ENCODE measurements around the gene C5orf34. TPM values are rescaled to one million over a fixed set of nuclear protein-coding genes. Genes with fewer than 3 reads are reported as not detected.

C5orf34 gene
- total and polyA plus RNA-seq, 9 donors = 0.48 to 3.8 (median 1.2) TPM

- Histone ChIP-seq H3K36me3 (no peaks in the 10 kb centered on the region), H3K27me3 (no peaks in the 10 kb centered on the region), H3K27ac (no peak overlapping the region), H3K9me3 (no peaks in the 10 kb centered on the region), H3K4me3 (no peak overlapping the region), H3K4me1 (ENCODE audit: insufficient read depth) (peaks cover 3% of the 10 kb centered on the region)
- no peak for TF ChIP-seq POLR2A (IDR thresholded peaks at IDR 0.05)
- no peak for TF ChIP-seq CTCF (IDR thresholded peaks at IDR 0.05)
- no peak for TF ChIP-seq EP300 (IDR thresholded peaks at IDR 0.05)
- DNase-seq = no peak
- 84 to 88% (median 87%) methylated on average over 3 of the region's 3 CpGs for WGBS, 3 donors
- intact Hi-C loops (cut with DNase I) = loop anchor here in 1 of 4 donors (10.0 kb wide), 1 partner anchor 672 kb away; the partner anchor contains the start of gene SELENOP
Observed at GRCh38 chr5:43486353-43486752, 28.6 kb downstream of the C5orf34 start.

GRCh38 chr5:43485406-43485805, 29.5 kb downstream of the C5orf34 start:
- H3K4me3 ChIP-seq = no peak overlapping the region
- intact Hi-C loops (cut with DNase I) = loop anchor here in 1 of 4 donors (10.0 kb wide), 1 partner anchor 671 kb away; the partner anchor contains the start of gene SELENOP
- peaks cover 3% of the 10 kb centered on the region for H3K4me1 ChIP-seq (ENCODE audit: insufficient read depth)
- no peak overlapping the region for H3K27ac ChIP-seq
- WGBS, 3 donors = 93 to 98% (median 95%) methylated on average over 2 of the region's 2 CpGs
- no peaks in the 10 kb centered on the region for H3K36me3 ChIP-seq
- TF ChIP-seq EP300 (IDR thresholded peaks at IDR 0.05) = no peak
- no peak for TF ChIP-seq CTCF (IDR thresholded peaks at IDR 0.05)
- no peak for TF ChIP-seq POLR2A (IDR thresholded peaks at IDR 0.05)
- DNase-seq = no peak
- no peaks in the 10 kb centered on the region for H3K27me3 ChIP-seq
- no peaks in the 10 kb centered on the region for H3K9me3 ChIP-seq

GRCh38 chr5:43484106-43484849, 30.7 kb downstream of the C5orf34 start:
- 3% methylated on average over 32 of the region's 32 CpGs for WGBS, 3 donors
- Histone ChIP-seq H3K27ac (peak overlapping the region; percentile 88 to 94), H3K4me3 (peak overlapping the region; percentile 83), H3K4me1 (ENCODE audit: insufficient read depth) (peaks cover 3% of the 10 kb centered on the region), H3K27me3 (no peaks in the 10 kb centered on the region), H3K9me3 (no peaks in the 10 kb centered on the region), H3K36me3 (no peaks in the 10 kb centered on the region)
- DNase-seq = peak; percentile 77 to 85 (median 82)
- intact Hi-C loops (cut with DNase I) = loop anchor here in 1 of 4 donors (5.0 to 10.0 kb wide), 2 partner anchors 73 to 669 kb away; partner anchors contain the start of genes PAIP1 and SELENOP
- TF ChIP-seq POLR2A (IDR thresholded peaks at IDR 0.05) = no peak
- TF ChIP-seq CTCF (IDR thresholded peaks at IDR 0.05) = peak; percentile 62 to 69 (median 65)

- no peak for TF ChIP-seq EP300 (IDR thresholded peaks at IDR 0.05)
- TF ChIP-seq POLR2A (IDR thresholded peaks at IDR 0.05) = peak; percentile 87
- no peak for TF ChIP-seq CTCF (IDR thresholded peaks at IDR 0.05)
- 0% methylated on average over 62 of the region's 62 CpGs for WGBS, 3 donors
Observed at GRCh38 chr5:43483298-43484105, 31.4 kb downstream of the C5orf34 start, which contains the start of gene TMEM267. Gene TMEM267, minus strand, starts transcription at chr5:43483865. Its CDS starts 29,896 bp downstream, at chr5:43453969.

More at GRCh38 chr5:43483298-43484105, 31.4 kb downstream of the C5orf34 start, which contains the start of gene TMEM267:
- DNase-seq = peak; percentile 92 to 95 (median 93)
- intact Hi-C loops (cut with DNase I) = loop anchor here in 1 of 4 donors (5.0 to 10.0 kb wide), 2 partner anchors 74 to 669 kb away; partner anchors contain the start of genes PAIP1 and SELENOP
- peak within 1 kb of the TSS; percentile 83 for H3K4me3 ChIP-seq
- H3K4me1 ChIP-seq (ENCODE audit: insufficient read depth) = peaks cover 3% of the 10 kb centered on the region
- H3K9me3 ChIP-seq = no peaks in the 10 kb centered on the region
- H3K36me3 ChIP-seq = no peaks in the 10 kb centered on the region
- peak within 1 kb of the TSS; percentile 88 to 94 for H3K27ac ChIP-seq
- H3K27me3 ChIP-seq = no peaks in the 10 kb centered on the region

Measured in ovary (tissue), 9 donors.